OCI-LY3 (cell line): Measurements from ENCODE around the gene MB21D2.

Experiments used
- EZH2phosphoT487 ChIP-seq: fragments of 200-600 bp; shearing (Covaris generic); IDR thresholded peaks from 2 replicates; pipeline ENCODE4 v1.6.1; 2018; ENCODE audit warnings: antibody characterized with exemption, mixed run types, low read depth
- TF ChIP-seq, protein P1 (sequence below): fragments of 200-600, 300-600 bp; sonication (generic); IDR thresholded peaks from 2 replicates; pipeline ENCODE4 v1.5.1; 2014; ENCODE audit warnings: antibody characterized with exemption, low read length, low read depth

DNA sequence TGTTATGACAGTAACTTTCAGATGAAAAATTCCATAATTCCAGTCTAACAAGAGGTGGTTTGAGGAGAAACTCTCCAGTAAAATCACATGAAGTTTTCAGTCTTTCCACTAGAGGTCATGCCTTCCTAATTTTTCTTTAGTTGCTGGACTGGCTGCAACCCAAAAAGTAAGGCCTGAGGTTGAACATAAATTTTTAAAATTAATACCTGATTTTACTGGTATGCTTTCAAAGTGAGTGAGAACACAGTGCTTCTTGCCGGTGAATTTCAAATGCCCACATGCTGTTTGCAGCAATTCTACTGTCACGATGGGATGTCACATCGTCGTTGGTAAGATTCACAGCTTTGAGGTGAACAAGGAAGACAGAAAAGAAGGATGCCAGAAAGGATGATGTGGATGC is 101.3 kb downstream of the MB21D2 start:
- TF ChIP-seq, protein P1, sequence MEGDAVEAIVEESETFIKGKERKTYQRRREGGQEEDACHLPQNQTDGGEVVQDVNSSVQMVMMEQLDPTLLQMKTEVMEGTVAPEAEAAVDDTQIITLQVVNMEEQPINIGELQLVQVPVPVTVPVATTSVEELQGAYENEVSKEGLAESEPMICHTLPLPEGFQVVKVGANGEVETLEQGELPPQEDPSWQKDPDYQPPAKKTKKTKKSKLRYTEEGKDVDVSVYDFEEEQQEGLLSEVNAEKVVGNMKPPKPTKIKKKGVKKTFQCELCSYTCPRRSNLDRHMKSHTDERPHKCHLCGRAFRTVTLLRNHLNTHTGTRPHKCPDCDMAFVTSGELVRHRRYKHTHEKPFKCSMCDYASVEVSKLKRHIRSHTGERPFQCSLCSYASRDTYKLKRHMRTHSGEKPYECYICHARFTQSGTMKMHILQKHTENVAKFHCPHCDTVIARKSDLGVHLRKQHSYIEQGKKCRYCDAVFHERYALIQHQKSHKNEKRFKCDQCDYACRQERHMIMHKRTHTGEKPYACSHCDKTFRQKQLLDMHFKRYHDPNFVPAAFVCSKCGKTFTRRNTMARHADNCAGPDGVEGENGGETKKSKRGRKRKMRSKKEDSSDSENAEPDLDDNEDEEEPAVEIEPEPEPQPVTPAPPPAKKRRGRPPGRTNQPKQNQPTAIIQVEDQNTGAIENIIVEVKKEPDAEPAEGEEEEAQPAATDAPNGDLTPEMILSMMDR: peak; percentile 81
- TF ChIP-seq EZH2phosphoT487: no peak
